Transverse colon (tissue), 4 donors: ENCODE data around the gene GPBP1.

Source experiments
- POLR2AphosphoS5 ChIP-seq, 3 donors: sonication (generic); formaldehyde crosslinking; IDR thresholded peaks; one replicate each; pipeline ENCODE4 v1.6.1; 2016; ENCODE audit warnings: antibody characterized with exemption in 3 of 3
- TF ChIP-seq, protein P1 (sequence below), 5 experiments: fragments of 200-600 bp in 3 of 5; fragments of 450-650 bp in 2 of 5; sonication (generic) in 3 of 5; IDR thresholded peaks; 1 replicate in 2 of 5; 2 replicates in 3 of 5; pipeline ENCODE4 v1.5.1; 2016 to 2017; ENCODE audit warnings: antibody characterized with exemption in 5 of 5, inconsistent platforms in 3 of 5, mild to moderate bottlenecking in 2 of 5, moderate library complexity in 1 of 5

DNA sequence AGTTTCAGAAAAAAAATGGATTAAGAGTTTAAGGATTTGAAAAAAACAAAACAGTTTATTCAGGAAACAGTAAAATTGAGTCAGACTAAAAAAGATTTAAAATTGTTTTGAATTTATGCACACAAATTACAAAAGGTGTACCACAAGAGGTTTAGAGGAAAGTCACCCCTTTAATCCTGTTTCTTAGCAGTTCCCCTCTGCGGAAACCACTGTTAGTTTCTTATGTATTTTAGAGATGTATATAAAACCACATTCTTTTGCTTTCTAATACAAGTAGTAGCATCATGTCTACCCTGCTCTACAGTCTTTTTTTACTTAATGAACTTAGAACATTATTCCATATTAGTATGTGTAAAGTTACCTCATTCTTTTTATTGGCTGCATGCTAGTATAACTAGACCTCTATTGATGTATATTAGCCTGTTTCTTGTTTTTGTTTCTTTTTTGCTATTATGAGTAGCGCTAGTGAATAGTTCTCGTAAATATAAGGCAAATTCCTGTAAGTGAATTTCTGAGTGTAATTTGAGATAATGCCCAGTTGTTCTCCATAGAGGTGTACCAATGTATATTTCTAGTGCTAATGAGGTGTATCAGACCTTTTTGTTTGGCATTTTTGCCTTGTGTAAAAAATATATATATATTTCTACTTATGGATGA lies 20.0 kb downstream of the GPBP1 start:
- TF ChIP-seq POLR2AphosphoS5 (IDR thresholded peaks at IDR 0.05), result no peak
- TF ChIP-seq, protein P1, sequence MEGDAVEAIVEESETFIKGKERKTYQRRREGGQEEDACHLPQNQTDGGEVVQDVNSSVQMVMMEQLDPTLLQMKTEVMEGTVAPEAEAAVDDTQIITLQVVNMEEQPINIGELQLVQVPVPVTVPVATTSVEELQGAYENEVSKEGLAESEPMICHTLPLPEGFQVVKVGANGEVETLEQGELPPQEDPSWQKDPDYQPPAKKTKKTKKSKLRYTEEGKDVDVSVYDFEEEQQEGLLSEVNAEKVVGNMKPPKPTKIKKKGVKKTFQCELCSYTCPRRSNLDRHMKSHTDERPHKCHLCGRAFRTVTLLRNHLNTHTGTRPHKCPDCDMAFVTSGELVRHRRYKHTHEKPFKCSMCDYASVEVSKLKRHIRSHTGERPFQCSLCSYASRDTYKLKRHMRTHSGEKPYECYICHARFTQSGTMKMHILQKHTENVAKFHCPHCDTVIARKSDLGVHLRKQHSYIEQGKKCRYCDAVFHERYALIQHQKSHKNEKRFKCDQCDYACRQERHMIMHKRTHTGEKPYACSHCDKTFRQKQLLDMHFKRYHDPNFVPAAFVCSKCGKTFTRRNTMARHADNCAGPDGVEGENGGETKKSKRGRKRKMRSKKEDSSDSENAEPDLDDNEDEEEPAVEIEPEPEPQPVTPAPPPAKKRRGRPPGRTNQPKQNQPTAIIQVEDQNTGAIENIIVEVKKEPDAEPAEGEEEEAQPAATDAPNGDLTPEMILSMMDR (IDR thresholded peaks at IDR 0.05), result no peak
